H1 (cell line): ENCODE measurements around the gene SIK1. TPM values are rescaled to one million over a fixed set of nuclear protein-coding genes. Genes with fewer than 3 reads are reported as not detected.
"Not testable (repeated sequence)": the region's sequence is repeated elsewhere in the genome, so short reads cannot be mapped to it uniquely, and the experiment has no call there.

ENCODE experiments used
- CTCF ChIA-PET: fragments of 300-600 bp; sonication (Branson Sonifier 250); formaldehyde crosslinking; loops from one replicate; lab custom pipeline; 2021; ENCODE audit not compliant: partially characterized antibody; lab: Charles Lee
- POLR2A ChIA-PET: fragments of 300-600 bp; sonication (Branson Sonifier 250); formaldehyde crosslinking; loops from one replicate; lab custom pipeline; 2021; ENCODE audit warnings: inconsistent platforms; ENCODE audit not compliant: partially characterized antibody; lab: Charles Lee
- DNase-seq, 2 experiments: peaks; one replicate each; pipeline versions ENCODE4 v3.0.0 to v3.0.0-alpha.2; 2010 to 2022; ENCODE audit warnings: low spot score in 2 of 2, low read depth in 1 of 2, mixed read lengths in 1 of 2
- FAIRE-seq: peaks from 2 replicates; lab custom pipeline; 2011; peaks lifted over from hg19 to GRCh38; lab: Jason Lieb, UNC
- H2AFZ ChIP-seq: 2 replicates; pipeline ENCODE4 v1.8.1; 2012; ENCODE audit warnings: low read length, inconsistent platforms
- H2AK5ac ChIP-seq: 2 replicates; pipeline ENCODE4 v1.6.1; 2013; ENCODE audit warnings: low read depth, low read length
- H2BK120ac ChIP-seq: replicated peaks from 2 replicates; pipeline ENCODE3; 2013; ENCODE audit warnings: low read depth, low read length, inconsistent platforms
- H2BK12ac ChIP-seq: 2 replicates; pipeline ENCODE4 v1.6.1; 2013; ENCODE audit warnings: low read depth, low read length
- H2BK15ac ChIP-seq: 2 replicates; pipeline ENCODE4 v1.6.1; 2013; ENCODE audit warnings: low read length
- H2BK20ac ChIP-seq: 2 replicates; pipeline ENCODE4 v1.6.1; 2013; ENCODE audit warnings: low read length
- H2BK5ac ChIP-seq: 2 replicates; pipeline ENCODE4 v1.6.1; 2013; ENCODE audit warnings: low read depth, low read length
- H3K14ac ChIP-seq: 2 replicates; pipeline ENCODE4 v1.6.1; 2013; ENCODE audit warnings: inconsistent platforms; ENCODE audit not compliant: insufficient read length
- H3K18ac ChIP-seq: 2 replicates; pipeline ENCODE4 v1.6.1; 2013; ENCODE audit warnings: low read length; ENCODE audit errors: extremely low read depth
- H3K23ac ChIP-seq: 2 replicates; pipeline ENCODE4 v1.6.1; 2013; ENCODE audit warnings: inconsistent platforms; ENCODE audit not compliant: insufficient read length
- H3K23me2 ChIP-seq: 2 replicates; pipeline ENCODE4 v1.6.1; 2013; ENCODE audit warnings: low read depth, low read length
- H3K27ac ChIP-seq: 2 replicates; pipeline ENCODE4 v1.6.1; 2011; ENCODE audit warnings: low read depth, low read length, inconsistent platforms
- H3K27me3 ChIP-seq, 4 experiments: replicated peaks in 1 of 4; 1 replicate in 1 of 4; 2 replicates in 3 of 4; pipeline versions ENCODE4 v1.6.1 to v1.8.1; 2011 to 2013; ENCODE audit warnings: low read length in 3 of 4, mild to moderate bottlenecking in 3 of 4, inconsistent platforms in 2 of 4, mixed read lengths in 2 of 4, moderate library complexity in 1 of 4; ENCODE audit not compliant: control insufficient read depth in 3 of 4, insufficient read depth in 3 of 4; ENCODE audit errors: extremely low read depth in 1 of 4
- H3K36me3 ChIP-seq, 4 experiments: 2 replicates each; pipeline versions ENCODE4 v1.6.1 to v1.8.1; 2011 to 2013; ENCODE audit warnings: mild to moderate bottlenecking in 4 of 4, low read length in 3 of 4, moderate library complexity in 2 of 4, control low read depth in 1 of 4, inconsistent platforms in 1 of 4; ENCODE audit not compliant: insufficient read depth in 4 of 4, control insufficient read depth in 2 of 4
- H3K4ac ChIP-seq: replicated peaks from 2 replicates; pipeline ENCODE3; 2013; ENCODE audit warnings: low read length, low read depth, mixed read lengths, inconsistent platforms; ENCODE audit not compliant: insufficient read length
- H3K4me1 ChIP-seq, 4 experiments: replicated peaks in 1 of 4; 1 replicate in 1 of 4; 2 replicates in 3 of 4; pipeline versions ENCODE4 v1.6.1 to v1.8.1; 2011 to 2013; ENCODE audit warnings: low read length in 3 of 4, inconsistent platforms in 2 of 4, mixed read lengths in 1 of 4; ENCODE audit not compliant: insufficient read depth in 4 of 4, control insufficient read depth in 3 of 4
- H3K4me2 ChIP-seq, 2 experiments: 2 replicates each; pipeline versions ENCODE4 v1.6.1 to v1.8.1; 2011 to 2013; ENCODE audit warnings: low read depth in 2 of 2, low read length in 2 of 2, control low read depth in 1 of 2, inconsistent platforms in 1 of 2, mild to moderate bottlenecking in 1 of 2; ENCODE audit not compliant: insufficient read depth in 1 of 2
- H3K4me3 ChIP-seq, 4 experiments: fragments of 200-600, 300-600 bp in 1 of 4; sonication (generic), shearing (Covaris generic), sonication (Bioruptor Twin) in 1 of 4; 2 replicates each; pipeline versions ENCODE4 v1.5.1 to v1.8.1; 2011 to 2016; ENCODE audit warnings: low read length in 4 of 4, low read depth in 3 of 4, control low read depth in 2 of 4, inconsistent platforms in 2 of 4, mild to moderate bottlenecking in 2 of 4, mixed read lengths in 1 of 4, moderate library complexity in 1 of 4; ENCODE audit not compliant: insufficient read depth in 2 of 4; ENCODE audit errors: extremely low read depth in 1 of 4
- H3K56ac ChIP-seq: replicated peaks from 2 replicates; pipeline ENCODE3; 2013; ENCODE audit warnings: low read depth, mild to moderate bottlenecking, mixed read lengths, low read length, inconsistent platforms; ENCODE audit not compliant: insufficient read length
- H3K79me1 ChIP-seq: 2 replicates; pipeline ENCODE4 v1.6.1; 2013; ENCODE audit warnings: low read depth, low read length, control low read depth
- H3K79me2 ChIP-seq, 2 experiments: 2 replicates each; pipeline versions ENCODE4 v1.6.1 to v1.8.1; 2012 to 2013; ENCODE audit warnings: low read length in 2 of 2, mild to moderate bottlenecking in 2 of 2, inconsistent platforms in 1 of 2; ENCODE audit not compliant: insufficient read depth in 2 of 2, control insufficient read depth in 1 of 2
- H3K9ac ChIP-seq, 4 experiments: replicated peaks in 1 of 4; 1 replicate in 1 of 4; 2 replicates in 3 of 4; pipeline versions ENCODE4 v1.6.1 to v1.8.1; 2011 to 2013; ENCODE audit warnings: low read depth in 3 of 4, low read length in 3 of 4, control low read depth in 2 of 4, mild to moderate bottlenecking in 2 of 4, moderate library complexity in 2 of 4, inconsistent platforms in 1 of 4; ENCODE audit errors: extremely low read depth in 1 of 4
- H3K9me3 ChIP-seq, 2 experiments: 2 replicates each; pipeline versions ENCODE4 v1.6.1 to v1.8.1; 2012 to 2013; ENCODE audit warnings: mild to moderate bottlenecking in 2 of 2, moderate library complexity in 2 of 2, control low read depth in 1 of 2, inconsistent platforms in 1 of 2, low read depth in 1 of 2, low read length in 1 of 2, mixed read lengths in 1 of 2; ENCODE audit not compliant: insufficient read depth in 2 of 2
- H4K20me1 ChIP-seq, 2 experiments: replicated peaks in 1 of 2; 2 replicates each; pipeline versions ENCODE3 to v1.8.1; 2011 to 2013; ENCODE audit warnings: inconsistent platforms in 2 of 2, low read length in 2 of 2, mild to moderate bottlenecking in 1 of 2; ENCODE audit not compliant: insufficient read depth in 2 of 2, control insufficient read depth in 1 of 2
- H4K5ac ChIP-seq: 2 replicates; pipeline ENCODE4 v1.6.1; 2013; ENCODE audit warnings: low read length, low read depth, mixed read lengths, inconsistent platforms; ENCODE audit not compliant: insufficient read length
- H4K8ac ChIP-seq: 2 replicates; pipeline ENCODE4 v1.8.0; 2013; ENCODE audit warnings: mild to moderate bottlenecking, moderate library complexity, low read length, inconsistent platforms; ENCODE audit not compliant: insufficient read depth; ENCODE audit errors: extremely low read depth
- H4K91ac ChIP-seq: replicated peaks from 2 replicates; pipeline ENCODE3; 2013; ENCODE audit warnings: low read length, mixed read lengths, inconsistent platforms; ENCODE audit not compliant: insufficient read length
- WGBS, 2 experiments: shearing (Covaris generic) in 1 of 2; methylation state at CpG; one replicate each; pipeline versions ENCODE4 v1.1.6 to v1.1.7; 2013 to 2015; ENCODE audit warnings: low lambda C conversion rate in 2 of 2, mixed read lengths in 2 of 2, inconsistent platforms in 1 of 2, low coverage in 1 of 2, missing lambda C conversion rate in 1 of 2; ENCODE audit not compliant: insufficient replicate concordance in 2 of 2, insufficient coverage in 1 of 2, insufficient read length in 1 of 2; ENCODE audit errors: extremely low coverage in 1 of 2, missing lambda C conversion rate in 1 of 2; 5-methylcytosine and 5-hydroxymethylcytosine counted together
- polyA plus RNA-seq, 7 experiments: library from polyadenylated mRNA; depleted of rRNA in 3 of 7; stranded (reverse) in 5 of 7; unstranded in 2 of 7; fragments of >200 nt in 5 of 7; fragments of 200-250 nt in 2 of 7; gene quantifications; 1 replicate in 5 of 7; 2 replicates in 1 of 7; 4 replicates in 1 of 7; pipeline versions ENCODE4 v1.2.1 to v1.2.3, GENCODE V29; 2011 to 2013; ENCODE audit warnings: missing spikeins in 2 of 7, mixed read lengths in 2 of 7
- total RNA-seq: library from RNA; stranded (reverse); fragmentation: NEBNext Ultra II Directional; extraction: Animal tissue kit (Norgen Biotek cat#: 25700); gene quantifications from 2 replicates; pipeline ENCODE4 v1.2.1, GENCODE V29; 2021

SIK1 gene
- total and polyA plus RNA-seq, 2 of the 8 experiments (the other 6 are each of a cell fraction or from before 2014, with no cell fraction given) = 1.5 to 6.7 TPM

DNA sequence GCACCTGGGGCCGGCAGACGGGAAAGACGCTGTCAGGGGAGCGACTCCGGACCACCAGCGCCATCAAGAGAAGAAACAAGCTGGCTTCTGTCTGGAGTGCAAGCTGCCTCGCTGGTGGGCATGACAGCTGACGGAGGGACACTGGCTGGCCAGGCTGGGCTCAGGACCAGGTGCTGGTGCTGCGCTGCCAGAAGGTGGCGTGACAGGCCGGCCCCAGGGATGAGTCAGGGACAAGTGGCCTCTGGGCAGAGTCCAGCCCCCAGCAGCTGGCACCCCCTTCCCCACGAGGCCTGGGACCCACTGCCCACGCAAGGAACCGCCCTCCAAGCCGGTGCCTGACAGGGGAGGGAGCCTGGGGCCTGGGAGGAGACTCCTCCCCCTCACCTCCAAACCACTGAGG lies 7.5 kb downstream of the SIK1 start:
- H2AFZ ChIP-seq, H2BK20ac ChIP-seq, DNase-seq, H3K18ac ChIP-seq, H3K4me3 ChIP-seq, H3K36me3 ChIP-seq, H2BK5ac ChIP-seq, H3K14ac ChIP-seq, H3K23me2 ChIP-seq, H4K8ac ChIP-seq, POLR2A ChIA-PET, H2BK120ac ChIP-seq, H4K5ac ChIP-seq, H3K27me3 ChIP-seq, H4K91ac ChIP-seq, H3K56ac ChIP-seq, CTCF ChIA-PET, FAIRE-seq, H2BK15ac ChIP-seq, H2AK5ac ChIP-seq, H3K4ac ChIP-seq, H3K79me2 ChIP-seq, H3K9ac ChIP-seq, H3K27ac ChIP-seq, H2BK12ac ChIP-seq, H4K20me1 ChIP-seq, H3K79me1 ChIP-seq, H3K23ac ChIP-seq, H3K9me3 ChIP-seq, H3K4me1 ChIP-seq, H3K4me2 ChIP-seq: not testable (repeated sequence)
- WGBS, 2 experiments = no CpG with 5 or more reads among the region's 15 CpGs

DNA sequence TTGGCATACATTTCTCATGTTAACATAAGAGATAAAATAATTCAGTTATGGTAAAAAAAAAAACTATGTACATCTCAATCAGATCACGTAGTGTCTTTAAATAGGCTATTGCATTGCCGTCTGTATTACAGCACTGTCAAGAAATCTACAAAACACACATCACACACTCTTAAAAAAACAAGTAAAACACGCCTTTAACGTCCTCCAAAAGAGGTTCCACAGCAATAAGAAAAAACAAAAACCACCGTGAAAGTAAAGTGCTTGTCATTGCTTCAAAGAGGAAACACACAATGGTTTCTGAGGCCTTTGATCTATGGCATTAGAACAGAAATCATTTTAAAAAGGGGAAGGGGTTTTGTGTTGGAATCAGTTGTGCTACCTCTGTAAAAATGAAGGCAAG lies 12.4 kb downstream of the SIK1 start:
- H3K4ac ChIP-seq, H3K23me2 ChIP-seq, H3K23ac ChIP-seq, H4K5ac ChIP-seq, H2AK5ac ChIP-seq, H3K4me1 ChIP-seq, H2BK15ac ChIP-seq, H3K14ac ChIP-seq, H3K27ac ChIP-seq, H3K4me2 ChIP-seq, H2BK120ac ChIP-seq, H3K27me3 ChIP-seq, H3K56ac ChIP-seq, H3K9me3 ChIP-seq, CTCF ChIA-PET, H4K91ac ChIP-seq, H3K9ac ChIP-seq, POLR2A ChIA-PET, H4K20me1 ChIP-seq, H3K18ac ChIP-seq, H2BK12ac ChIP-seq, H2BK5ac ChIP-seq, H3K79me2 ChIP-seq, H4K8ac ChIP-seq, DNase-seq, FAIRE-seq, H2BK20ac ChIP-seq, H2AFZ ChIP-seq, H3K4me3 ChIP-seq, H3K36me3 ChIP-seq, H3K79me1 ChIP-seq: not testable (repeated sequence)
- no CpG with 5 or more reads among the region's 5 CpGs for WGBS, 2 experiments
